Cerebellar nuclear complex (tissue), 1 donor: ENCODE measurements around the gene UPK3B.
"Not testable (repeated sequence)": the region's sequence is repeated elsewhere in the genome, so short reads cannot be mapped to it uniquely, and the experiment has no call there.

Experiments
- DNase-seq, 2 experiments: peaks; one replicate each; lab custom pipeline; 2025; lab: John Stamatoyannopoulos, UW

Gene UPK3B

GRCh38 chr7:76492139-76492538 lies 18.2 kb upstream of the UPK3B start:
- DNase-seq: not testable (repeated sequence)

DNA sequence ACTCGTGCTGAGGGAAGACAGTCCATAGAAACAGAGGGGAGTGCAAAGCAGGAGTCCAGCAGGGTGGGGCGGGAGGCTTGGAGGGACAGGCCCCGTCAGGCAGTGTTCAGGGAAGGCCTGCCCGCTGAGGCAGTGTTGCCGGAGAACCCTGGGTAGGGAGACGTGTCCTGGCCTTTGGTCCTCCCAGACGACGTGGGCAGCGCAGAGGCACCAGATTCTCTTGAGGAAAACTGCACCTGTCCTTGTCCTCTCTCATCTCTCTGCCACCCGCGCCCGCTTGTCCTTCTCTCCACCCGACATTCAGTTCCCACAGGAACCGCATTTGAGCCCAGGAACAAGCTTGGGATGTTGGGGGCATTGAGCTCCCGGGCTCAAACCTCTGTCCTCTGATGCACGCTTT lies 14.6 kb upstream of the UPK3B start:
- not testable (repeated sequence) for DNase-seq

GRCh38 chr7:76497918-76498582 lies 12.3 kb upstream of the UPK3B start:
- DNase-seq: not testable (repeated sequence)

- DNase-seq: not testable (repeated sequence)
Measured at GRCh38 chr7:76498583-76499200, 11.7 kb upstream of the UPK3B start.

DNA sequence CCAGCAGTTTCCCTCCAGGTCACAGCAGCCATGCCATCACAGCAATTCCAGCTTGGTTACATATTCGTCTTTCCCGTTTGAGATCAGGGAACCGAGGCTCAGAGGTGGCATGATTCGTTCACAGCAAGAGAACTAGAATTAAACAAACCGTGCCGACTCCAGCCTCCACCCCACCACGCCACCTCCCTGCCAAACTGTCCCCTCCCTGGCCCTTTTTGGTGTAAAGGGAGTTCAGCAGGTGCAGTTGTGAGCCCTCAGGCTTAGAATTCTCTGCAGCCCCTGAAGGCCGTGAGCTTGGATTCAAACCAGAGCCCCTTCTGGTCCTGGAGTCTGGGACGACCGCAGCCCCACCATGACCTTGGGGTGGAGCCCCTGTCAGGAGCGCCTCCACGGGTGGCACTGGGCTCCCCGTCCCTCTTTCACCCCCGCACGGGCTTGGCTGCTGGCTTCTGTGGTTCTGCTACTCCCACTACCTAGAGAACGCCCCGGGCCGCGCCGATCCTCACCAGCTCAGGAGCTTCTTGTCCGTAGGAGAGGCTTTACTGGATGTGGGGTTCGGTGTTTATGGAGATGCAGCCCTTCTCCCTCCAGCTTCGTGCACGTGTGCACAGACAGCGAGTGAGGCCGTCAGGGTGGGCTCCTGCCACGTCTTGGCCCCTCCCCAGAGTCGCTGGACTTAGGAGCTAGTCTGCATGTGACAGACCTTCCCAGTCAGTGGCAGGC lies 11.0 kb upstream of the UPK3B start:
- DNase-seq: not testable (repeated sequence)

GRCh38 chr7:76499924-76500241 lies 10.5 kb upstream of the UPK3B start:
- not testable (repeated sequence) for DNase-seq

DNA sequence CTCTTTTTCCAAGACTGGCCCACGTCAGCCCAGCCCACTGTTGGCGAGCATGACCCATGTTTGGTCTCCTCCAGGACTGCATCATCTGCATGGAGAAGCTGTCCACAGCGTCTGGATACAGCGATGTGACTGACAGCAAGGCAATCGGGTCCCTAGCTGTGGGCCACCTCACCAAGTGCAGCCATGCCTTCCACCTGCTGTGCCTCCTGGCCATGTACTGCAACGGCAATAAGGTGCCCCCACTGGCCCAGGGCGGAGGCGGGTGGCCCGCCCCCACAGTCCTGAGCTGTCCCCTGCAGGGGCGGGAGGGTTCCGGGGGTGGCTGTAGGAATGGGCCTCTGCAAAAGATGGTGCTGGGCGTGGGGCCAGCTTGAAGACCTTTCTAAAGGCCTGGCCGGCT lies 8.1 kb upstream of the UPK3B start:
- not testable (repeated sequence) for DNase-seq

GRCh38 chr7:76502836-76503235 lies 7.5 kb upstream of the UPK3B start:
- DNase-seq: not testable (repeated sequence)

GRCh38 chr7:76503244-76503643 lies 7.1 kb upstream of the UPK3B start:
- DNase-seq: not testable (repeated sequence)

DNA sequence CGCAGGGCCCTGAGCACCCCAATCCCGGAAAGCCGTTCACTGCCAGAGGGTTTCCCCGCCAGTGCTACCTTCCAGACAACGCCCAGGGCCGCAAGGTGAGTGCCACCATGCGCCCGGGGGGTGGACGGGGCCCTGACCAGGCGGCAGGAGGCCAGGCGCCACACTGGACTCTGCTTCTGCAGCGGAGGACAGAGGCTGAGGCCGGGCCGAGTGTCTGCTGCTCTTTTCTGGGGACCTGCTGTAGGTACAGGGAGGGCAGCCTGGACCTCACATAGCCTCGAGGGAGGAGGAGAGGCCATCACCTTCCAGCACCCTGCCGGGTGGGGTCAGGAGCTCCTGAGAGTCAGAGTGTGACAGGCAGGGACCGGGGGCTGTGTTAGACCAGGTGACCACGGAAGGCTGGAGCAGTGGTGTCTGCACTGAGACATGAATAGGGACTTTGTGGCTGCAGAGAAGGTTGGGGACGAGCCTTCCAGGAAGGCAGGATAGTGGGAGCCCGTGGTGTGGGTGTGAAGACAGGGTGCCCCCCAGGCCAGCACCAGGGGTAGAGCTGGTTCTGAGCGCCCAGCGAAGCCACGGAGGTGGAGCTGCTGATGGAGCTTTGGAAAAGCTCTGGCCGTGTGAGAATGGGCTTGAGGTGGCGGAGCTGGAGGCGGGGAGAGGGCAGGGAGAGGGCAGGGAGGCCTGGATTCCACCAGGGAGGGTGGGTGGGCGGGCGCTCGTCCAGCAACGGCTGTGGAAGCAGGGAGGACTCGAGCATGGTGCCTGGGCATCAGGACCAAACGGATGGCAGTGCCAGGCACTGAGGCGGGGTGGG lies 5.8 kb upstream of the UPK3B start:
- DNase-seq: not testable (repeated sequence)

GRCh38 chr7:76505168-76506080 lies 4.9 kb upstream of the UPK3B start:
- DNase-seq: no peak

DNA sequence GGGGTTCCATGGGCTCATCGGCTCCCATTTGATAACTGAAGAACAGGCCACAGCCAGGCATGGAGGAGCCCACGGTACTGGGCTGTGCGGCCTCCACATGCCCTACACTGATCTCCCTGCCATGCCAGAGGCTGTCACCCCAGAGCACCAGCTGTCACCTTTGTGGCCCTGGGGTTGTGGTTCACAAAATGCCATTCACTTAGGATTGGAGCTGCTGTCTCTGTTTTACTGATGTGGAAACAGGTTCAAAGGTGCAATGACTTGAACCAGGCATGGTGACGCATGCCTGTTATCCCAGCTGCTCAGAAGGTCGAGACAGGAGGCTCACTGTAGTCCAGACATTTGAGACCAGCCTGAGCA lies 4.3 kb upstream of the UPK3B start:
- DNase-seq: no peak

- not testable (repeated sequence) for DNase-seq
Measured at GRCh38 chr7:76506643-76507042, 3.7 kb upstream of the UPK3B start.

DNA sequence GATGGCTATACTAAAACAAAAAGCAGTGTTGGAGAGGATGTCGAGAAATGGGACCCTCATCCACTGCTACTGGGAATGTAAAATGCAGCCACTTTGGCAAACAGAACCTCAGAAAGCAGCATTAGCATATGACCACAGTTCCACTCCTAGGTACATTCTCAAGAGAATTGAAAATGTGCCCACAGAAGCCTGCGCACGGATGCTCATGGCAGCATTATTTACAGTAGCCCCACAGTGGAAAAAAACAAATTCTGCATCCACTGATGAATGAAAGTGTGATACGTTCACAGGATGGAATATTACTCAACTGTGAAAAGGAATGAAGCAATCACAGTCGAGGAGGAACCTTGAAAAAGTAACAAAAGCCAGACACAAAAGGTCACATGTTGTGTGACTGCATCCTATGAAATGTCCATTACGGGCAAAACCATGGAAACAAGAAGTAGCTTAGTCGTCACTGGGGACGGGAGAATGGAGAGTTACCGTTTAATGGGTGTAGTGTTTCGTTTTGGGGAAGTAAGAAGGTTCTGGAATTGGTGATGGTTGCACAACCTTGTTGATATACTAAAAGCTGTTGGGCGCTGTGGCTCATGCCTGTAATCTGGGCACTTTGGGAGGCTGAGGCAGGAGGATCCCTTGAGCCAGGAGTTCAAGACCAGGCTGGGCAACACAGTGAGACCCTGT lies 2.5 kb upstream of the UPK3B start:
- DNase-seq: no peak

DNA sequence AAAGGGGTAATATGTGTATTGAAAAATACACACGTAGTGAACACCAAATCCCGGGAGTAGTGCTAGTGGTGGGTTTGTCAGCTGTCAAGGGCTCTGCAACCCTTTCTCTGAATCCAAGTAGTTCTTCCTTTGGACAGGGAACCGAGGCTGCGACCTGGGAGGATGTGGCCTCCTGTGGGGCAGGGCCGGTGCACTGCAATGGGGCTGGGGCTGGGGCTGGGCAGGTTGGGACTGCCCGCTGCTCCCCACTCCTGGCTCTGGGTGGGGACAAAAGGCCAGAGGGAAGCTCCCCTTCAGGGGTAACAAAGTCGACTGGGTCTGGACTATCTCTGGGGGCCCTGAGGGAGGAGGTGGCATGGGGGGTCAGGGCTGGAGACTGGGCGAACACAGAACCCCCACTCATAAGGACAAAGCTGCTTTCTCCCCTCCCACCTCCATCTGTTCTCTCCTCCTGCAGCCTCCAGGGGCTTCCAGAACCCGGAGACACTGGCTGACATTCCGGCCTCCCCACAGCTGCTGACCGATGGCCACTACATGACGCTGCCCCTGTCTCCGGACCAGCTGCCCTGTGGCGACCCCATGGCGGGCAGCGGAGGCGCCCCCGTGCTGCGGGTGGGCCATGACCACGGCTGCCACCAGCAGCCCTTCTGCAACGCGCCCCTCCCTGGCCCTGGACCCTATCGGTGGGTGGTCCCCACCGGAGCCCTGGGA lies 1.0 kb downstream of the UPK3B start:
- not testable (repeated sequence) for DNase-seq

DNA sequence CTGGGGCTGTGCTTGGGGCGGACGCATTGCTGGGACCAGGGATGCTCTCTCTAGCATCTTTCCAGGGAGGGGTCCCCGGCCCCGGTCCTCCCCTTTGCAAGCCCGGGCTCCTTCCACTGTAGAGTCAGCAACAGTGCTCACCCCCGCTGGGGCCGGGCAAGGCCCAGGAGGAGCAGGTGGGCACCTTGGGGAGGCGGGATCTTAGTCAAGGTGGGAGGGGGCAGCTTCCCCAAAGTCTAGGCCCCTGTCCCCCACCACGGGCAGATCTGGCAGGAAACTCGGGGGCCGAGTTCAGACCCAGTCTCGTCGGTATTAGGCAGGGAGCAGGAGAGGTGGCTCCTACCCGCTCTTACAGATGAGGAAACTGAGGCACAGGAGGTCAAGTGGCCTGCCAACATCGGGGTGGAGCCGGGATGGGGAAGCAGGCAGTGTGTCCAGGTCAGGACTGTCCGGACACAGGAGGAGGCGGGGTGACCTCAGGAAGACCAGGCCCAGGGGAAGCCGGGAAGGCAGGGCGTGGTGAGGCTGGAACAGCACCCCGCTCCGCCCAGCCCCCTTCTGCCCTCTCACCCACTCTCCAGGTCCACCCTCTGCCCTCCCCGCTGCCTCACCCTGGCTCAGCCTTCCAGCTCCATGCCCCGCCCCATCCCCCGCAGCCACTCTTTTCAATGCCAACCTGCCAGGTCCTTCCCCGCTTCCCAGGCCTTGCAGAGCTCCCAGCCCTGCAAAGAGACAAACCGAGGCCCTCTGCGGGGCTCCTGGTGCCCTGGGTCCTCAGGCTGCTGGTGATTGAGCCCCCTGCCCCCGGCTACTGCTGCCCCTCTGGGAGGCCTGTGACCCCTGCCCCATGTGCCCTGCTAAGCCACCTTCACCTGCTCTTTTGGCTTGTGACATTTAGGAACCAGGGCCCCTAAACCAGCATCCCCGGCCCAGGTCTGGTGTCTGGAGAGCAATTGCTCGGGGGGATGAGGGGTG lies 1.8 kb downstream of the UPK3B start:
- DNase-seq: not testable (repeated sequence)

DNA sequence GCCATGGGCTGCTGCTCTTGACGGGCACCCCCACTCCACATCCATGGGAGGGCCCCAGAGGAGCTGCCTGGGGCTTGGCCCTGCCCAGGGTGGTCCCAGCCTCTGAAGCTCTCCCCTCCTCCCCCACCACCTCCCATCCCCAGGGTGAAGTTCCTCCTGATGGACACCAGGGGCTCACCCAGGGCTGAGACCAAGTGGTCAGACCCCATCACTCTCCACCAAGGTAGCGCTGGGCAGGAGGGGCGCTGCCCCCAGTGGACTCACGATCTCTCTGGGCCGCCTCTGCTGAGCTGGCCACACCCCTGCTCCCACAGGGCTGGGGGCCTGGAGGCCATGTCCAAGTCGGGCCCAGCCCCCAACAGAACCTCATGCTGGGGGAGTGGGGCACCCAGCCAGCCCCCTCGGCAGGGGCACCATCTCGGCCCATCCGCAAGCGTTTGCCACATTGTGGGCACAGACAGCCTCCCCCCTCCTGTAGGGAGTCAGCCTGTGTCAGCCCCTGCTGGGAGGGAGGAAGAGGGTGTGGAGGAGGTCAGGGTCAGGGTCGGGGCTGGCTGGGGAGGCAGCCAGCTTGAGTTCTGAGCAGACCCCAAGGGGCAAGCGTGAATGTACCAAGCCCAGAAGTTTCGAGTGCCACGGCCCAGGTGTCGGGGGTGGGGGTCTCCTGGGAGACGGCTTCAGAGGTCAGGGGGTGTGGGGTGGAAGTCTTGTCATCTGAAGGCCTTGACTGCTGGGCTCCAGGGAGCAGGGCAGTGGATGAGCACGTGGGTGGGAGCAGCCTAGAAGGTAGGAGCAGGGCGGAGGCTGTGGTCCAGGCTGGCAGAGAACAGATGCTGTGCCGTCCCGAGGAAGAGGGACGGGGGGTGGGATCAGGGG lies 2.8 kb downstream of the UPK3B start:
- DNase-seq: no peak
